ENCODE data around the gene SYT8.

DNA sequence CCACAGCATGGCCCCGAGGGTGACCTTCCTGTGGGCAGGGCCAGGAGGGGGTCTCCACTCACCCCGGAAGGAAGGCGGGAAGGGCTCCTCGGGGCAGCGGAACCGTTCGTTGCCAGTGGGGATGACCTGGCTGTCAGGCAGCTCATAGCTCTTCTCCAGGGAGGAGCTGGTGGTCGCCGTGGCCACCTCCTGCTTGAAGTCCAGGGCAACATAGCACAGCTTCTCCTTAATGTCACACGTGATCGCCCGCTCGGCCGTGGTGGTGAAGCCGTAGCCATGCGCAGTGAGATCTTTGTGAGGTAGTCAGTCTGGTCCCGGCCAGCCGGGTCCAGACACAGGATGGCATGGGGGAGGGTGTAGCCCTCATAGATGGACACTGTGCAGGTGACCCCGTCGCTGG is 31.5 kb upstream of the SYT8 start:
- TF ChIP-seq, protein P1, sequence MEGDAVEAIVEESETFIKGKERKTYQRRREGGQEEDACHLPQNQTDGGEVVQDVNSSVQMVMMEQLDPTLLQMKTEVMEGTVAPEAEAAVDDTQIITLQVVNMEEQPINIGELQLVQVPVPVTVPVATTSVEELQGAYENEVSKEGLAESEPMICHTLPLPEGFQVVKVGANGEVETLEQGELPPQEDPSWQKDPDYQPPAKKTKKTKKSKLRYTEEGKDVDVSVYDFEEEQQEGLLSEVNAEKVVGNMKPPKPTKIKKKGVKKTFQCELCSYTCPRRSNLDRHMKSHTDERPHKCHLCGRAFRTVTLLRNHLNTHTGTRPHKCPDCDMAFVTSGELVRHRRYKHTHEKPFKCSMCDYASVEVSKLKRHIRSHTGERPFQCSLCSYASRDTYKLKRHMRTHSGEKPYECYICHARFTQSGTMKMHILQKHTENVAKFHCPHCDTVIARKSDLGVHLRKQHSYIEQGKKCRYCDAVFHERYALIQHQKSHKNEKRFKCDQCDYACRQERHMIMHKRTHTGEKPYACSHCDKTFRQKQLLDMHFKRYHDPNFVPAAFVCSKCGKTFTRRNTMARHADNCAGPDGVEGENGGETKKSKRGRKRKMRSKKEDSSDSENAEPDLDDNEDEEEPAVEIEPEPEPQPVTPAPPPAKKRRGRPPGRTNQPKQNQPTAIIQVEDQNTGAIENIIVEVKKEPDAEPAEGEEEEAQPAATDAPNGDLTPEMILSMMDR (IDR thresholded peaks at IDR 0.05; ENCODE audit: insufficient read depth, low read length): no peak
- TF ChIP-seq POLR2AphosphoS5 (IDR thresholded peaks at IDR 0.05; ENCODE audit: low read depth): no peak

Measured in HL-60 (cell line).